DOHH2 (cell line): ENCODE results near the gene FOSL2.

ENCODE experiments used
- H3F3A ChIP-seq: fragments of 200-600 bp; sonication (generic), shearing (Covaris generic); 2 replicates; pipeline ENCODE4 v1.6.0; 2016; ENCODE audit warnings: antibody characterized with exemption, mild to moderate bottlenecking; ENCODE audit not compliant: control insufficient read depth, insufficient read depth
- H3K27ac ChIP-seq: fragments of 200-600 bp; sonication (generic); 2 replicates; pipeline ENCODE4 v1.5.1; 2014; ENCODE audit warnings: low read depth, mild to moderate bottlenecking, low read length, moderate library complexity
- H3K27me3 ChIP-seq: fragments of 200-600 bp; sonication (generic); 2 replicates; pipeline ENCODE4 v1.6.1; 2014; ENCODE audit warnings: mild to moderate bottlenecking, low read length, mixed read lengths; ENCODE audit not compliant: control insufficient read depth
- H3K36me3 ChIP-seq: fragments of 200-600 bp; sonication (generic); 2 replicates; pipeline ENCODE4 v1.6.1; 2014; ENCODE audit warnings: mild to moderate bottlenecking, low read length, moderate library complexity, mixed read lengths; ENCODE audit not compliant: control insufficient read depth
- H3K4me1 ChIP-seq: fragments of 200-600 bp; sonication (generic); 2 replicates; pipeline ENCODE4 v1.6.1; 2014; ENCODE audit warnings: mild to moderate bottlenecking, low read length, mixed read lengths; ENCODE audit not compliant: control insufficient read depth
- H3K4me2 ChIP-seq: fragments of 200-600 bp; sonication (generic); 2 replicates; pipeline ENCODE4 v1.6.0; 2014; ENCODE audit warnings: mild to moderate bottlenecking, low read length, moderate library complexity
- H3K4me3 ChIP-seq: fragments of 200-600 bp; sonication (generic); 2 replicates; pipeline ENCODE4 v1.5.1; 2014; ENCODE audit warnings: mild to moderate bottlenecking, low read length, mixed read lengths
- H3K79me2 ChIP-seq: fragments of 200-600 bp; sonication (generic); 2 replicates; pipeline ENCODE4 v1.6.1; 2014; ENCODE audit warnings: mild to moderate bottlenecking, low read length, mixed read lengths; ENCODE audit not compliant: control insufficient read depth
- H3K9me2 ChIP-seq: fragments of 200-600 bp; sonication (generic); replicated peaks from 2 replicates; pipeline ENCODE4 v1.6.1; 2014; ENCODE audit warnings: mild to moderate bottlenecking, low read length, mixed read lengths; ENCODE audit not compliant: control insufficient read depth
- H3K9me3 ChIP-seq: fragments of 200-600 bp; sonication (generic); 2 replicates; pipeline ENCODE4 v1.6.1; 2014; ENCODE audit warnings: antibody characterized with exemption, low read length, mixed read lengths; ENCODE audit not compliant: control insufficient read depth, insufficient read depth
- H4K20me1 ChIP-seq: fragments of 200-600 bp; sonication (generic); 2 replicates; pipeline ENCODE4 v1.6.0; 2014; ENCODE audit warnings: low read depth, mild to moderate bottlenecking, antibody characterized with exemption, low read length, moderate library complexity; ENCODE audit not compliant: control insufficient read depth, insufficient read depth
- CTCF ChIP-seq: fragments of 200-600 bp; sonication (generic); IDR thresholded peaks from one replicate; pipeline ENCODE4 v1.5.1; 2014; ENCODE audit warnings: antibody characterized with exemption, mild to moderate bottlenecking, low read depth, low read length; ENCODE audit not compliant: poor library complexity, severe bottlenecking
- EZH2phosphoT487 ChIP-seq: fragments of 200-600 bp; sonication (generic); IDR thresholded peaks from 2 replicates; pipeline ENCODE4 v1.6.1; 2017; ENCODE audit warnings: borderline replicate concordance, mild to moderate bottlenecking, antibody characterized with exemption, low read length, moderate library complexity, mixed read lengths

FOSL2 gene

GRCh38 chr2:28360718-28361293 lies 31.9 kb upstream of the FOSL2 start:
- no peaks in the 10 kb centered on the region for H3K27me3 ChIP-seq
- H3K4me1 ChIP-seq: no peaks in the 10 kb centered on the region; the same call in 1 of the 2 replicates
- no peaks in the 10 kb centered on the region for H3K36me3 ChIP-seq
- no peaks in the 10 kb centered on the region for H4K20me1 ChIP-seq
- TF ChIP-seq CTCF (no peak), EZH2phosphoT487 (no peak)
- no peaks in the 10 kb centered on the region for H3F3A ChIP-seq
- H3K4me3 ChIP-seq: no peak overlapping the region
- H3K79me2 ChIP-seq: no peaks in the 10 kb centered on the region
- H3K9me3 ChIP-seq: no peaks in the 10 kb centered on the region
- no peaks in the 10 kb centered on the region for H3K9me2 ChIP-seq
- no peak overlapping the region for H3K27ac ChIP-seq
- no peak overlapping the region for H3K4me2 ChIP-seq

GRCh38 chr2:28361991-28362710 lies 30.5 kb upstream of the FOSL2 start:
- no peaks in the 10 kb centered on the region for H3K9me3 ChIP-seq
- no peak overlapping the region for H3K4me2 ChIP-seq
- H3K27me3 ChIP-seq: no peaks in the 10 kb centered on the region
- no peak overlapping the region for H3K4me3 ChIP-seq
- no peaks in the 10 kb centered on the region for H4K20me1 ChIP-seq
- H3F3A ChIP-seq: no peaks in the 10 kb centered on the region
- no peaks in the 10 kb centered on the region; the same call in 1 of the 2 replicates for H3K4me1 ChIP-seq
- H3K79me2 ChIP-seq: no peaks in the 10 kb centered on the region
- no peak overlapping the region for H3K27ac ChIP-seq
- no peaks in the 10 kb centered on the region for H3K9me2 ChIP-seq
- TF ChIP-seq EZH2phosphoT487 (no peak), CTCF (no peak)
- no peaks in the 10 kb centered on the region for H3K36me3 ChIP-seq

- no peaks in the 10 kb centered on the region for H3K79me2 ChIP-seq
- no peak overlapping the region for H3K27ac ChIP-seq
- no peaks in the 10 kb centered on the region for H3F3A ChIP-seq
Measured at GRCh38 chr2:28362991-28363521, 29.6 kb upstream of the FOSL2 start.

More at GRCh38 chr2:28362991-28363521, 29.6 kb upstream of the FOSL2 start:
- no peaks in the 10 kb centered on the region for H3K9me2 ChIP-seq
- no peaks in the 10 kb centered on the region; the same call in 1 of the 2 replicates for H3K4me1 ChIP-seq
- no peaks in the 10 kb centered on the region for H3K27me3 ChIP-seq
- no peak overlapping the region for H3K4me2 ChIP-seq
- no peak overlapping the region for H3K4me3 ChIP-seq
- TF ChIP-seq EZH2phosphoT487 (no peak), CTCF (no peak)
- no peaks in the 10 kb centered on the region for H3K9me3 ChIP-seq
- H3K36me3 ChIP-seq: no peaks in the 10 kb centered on the region
- no peaks in the 10 kb centered on the region for H4K20me1 ChIP-seq
